Tibial nerve (tissue), 4 donors: ENCODE measurements around the gene MAP4K4. TPM values are rescaled to one million over a fixed set of nuclear protein-coding genes. Genes with fewer than 3 reads are reported as not detected.

ENCODE experiments used
- DNase-seq, 2 donors: peaks; one replicate each; pipeline ENCODE4 v3.0.0-alpha.2; 2019; ENCODE audit warnings: low spot score in 2 of 2
- H3K27ac ChIP-seq, 4 donors: fragments of 200-600 bp; sonication (generic) in 3 of 4; one replicate each; pipeline ENCODE4 v1.5.1; 2017 to 2019; ENCODE audit warnings: mild to moderate bottlenecking in 1 of 4
- H3K27me3 ChIP-seq, 2 donors: fragments of 200-600 bp; sonication (generic) in 1 of 2; one replicate each; pipeline versions ENCODE4 v1.5.1 to v1.6.0; 2017 to 2019
- H3K36me3 ChIP-seq, 3 donors: fragments of 200-600 bp; sonication (generic); one replicate each; pipeline ENCODE4 v1.5.1; 2018 to 2019
- H3K4me1 ChIP-seq, 4 donors: fragments of 200-600 bp; sonication (generic) in 3 of 4; one replicate each; pipeline ENCODE4 v1.5.1; 2017 to 2019
- H3K4me3 ChIP-seq, 4 donors: fragments of 200-600 bp; sonication (generic) in 3 of 4; one replicate each; pipeline ENCODE4 v1.5.1; 2017 to 2019; ENCODE audit warnings: mild to moderate bottlenecking in 1 of 4, moderate library complexity in 1 of 4
- H3K9me3 ChIP-seq, 4 donors: fragments of 200-600 bp; sonication (generic) in 3 of 4; one replicate each; pipeline ENCODE4 v1.5.1; 2017 to 2019
- EP300 ChIP-seq, 2 donors: sonication (generic); formaldehyde crosslinking; IDR thresholded peaks; one replicate each; pipeline ENCODE4 v1.6.1; 2017; ENCODE audit warnings: antibody characterized with exemption in 2 of 2, mild to moderate bottlenecking in 1 of 2
- POLR2A ChIP-seq, 2 donors: fragments of 450-650 bp; IDR thresholded peaks; one replicate each; pipeline ENCODE4 v1.6.1; 2017; ENCODE audit warnings: antibody characterized with exemption in 2 of 2, mild to moderate bottlenecking in 2 of 2, moderate library complexity in 2 of 2
- WGBS, 2 donors: methylation state at CpG; one replicate each; pipeline ENCODE4 v1.1.5; 2018; 5-methylcytosine and 5-hydroxymethylcytosine counted together
- total RNA-seq, 4 donors: library from RNA; depleted of rRNA; stranded (reverse); fragments of >200 nt; gene quantifications; one replicate each; pipeline ENCODE4 v1.1.0, GENCODE V29; 2016
- TF ChIP-seq, protein P1 (sequence below), 5 experiments: fragments of 200-600 bp in 3 of 5; fragments of 450-650 bp in 2 of 5; sonication (generic) in 3 of 5; IDR thresholded peaks; one replicate each; pipeline ENCODE4 v1.5.1; 2016 to 2019; ENCODE audit warnings: antibody characterized with exemption in 5 of 5, mild to moderate bottlenecking in 3 of 5, moderate library complexity in 2 of 5

MAP4K4 gene
- total RNA-seq, 4 donors from 2014 or later: 78.0 to 85.7 (median 84.4) TPM

DNA sequence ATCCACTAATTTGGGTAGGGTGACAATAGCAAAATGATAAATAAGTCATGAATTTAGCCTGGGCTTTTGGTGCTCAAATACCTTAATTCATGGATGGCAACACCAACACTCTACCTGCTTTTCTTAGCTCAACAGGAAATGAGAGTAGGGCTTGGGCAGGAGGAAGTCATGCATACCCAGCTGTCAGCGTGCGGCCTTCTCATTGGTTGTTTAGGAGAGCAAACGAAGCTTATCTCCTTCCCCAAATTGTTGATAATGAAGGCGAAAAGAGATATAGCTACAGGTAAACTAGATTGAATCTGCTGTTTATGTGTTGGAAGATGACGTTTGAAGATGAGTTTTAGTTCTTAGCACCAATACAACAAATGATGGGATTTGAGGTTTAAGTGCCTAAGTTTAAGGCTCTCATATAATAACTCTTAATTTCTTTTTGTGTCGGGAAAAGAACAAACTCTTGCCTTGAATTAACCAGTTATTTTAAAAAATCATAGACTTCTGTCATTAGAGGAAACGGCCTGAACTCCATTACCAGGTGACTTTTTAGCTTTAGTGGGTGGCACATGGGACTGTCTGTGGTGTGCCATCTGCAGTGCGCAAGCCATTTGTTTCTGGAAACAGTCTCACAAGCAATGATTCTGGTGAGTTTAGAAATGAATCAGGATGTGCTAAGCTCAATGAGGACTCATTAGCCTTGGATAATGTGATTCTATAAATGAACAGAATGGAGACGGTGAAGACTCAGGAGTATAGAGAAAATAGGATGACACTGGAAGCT is 19.8 kb downstream of the MAP4K4 start:
- Histone ChIP-seq H3K4me1 (peaks cover 0 to 78% (median 29%) of the 10 kb centered on the region in 4 donors), H3K27me3 (no peaks in the 10 kb centered on the region), H3K27ac (peak overlapping the region in 1 of 4 donors; percentile 62), H3K9me3 (no peaks in the 10 kb centered on the region), H3K36me3 (no peaks in the 10 kb centered on the region), H3K4me3 (no peak overlapping the region)
- 77 to 80% methylated on average over 9 of the region's 9 CpGs for WGBS, 2 donors
- TF ChIP-seq, protein P1, sequence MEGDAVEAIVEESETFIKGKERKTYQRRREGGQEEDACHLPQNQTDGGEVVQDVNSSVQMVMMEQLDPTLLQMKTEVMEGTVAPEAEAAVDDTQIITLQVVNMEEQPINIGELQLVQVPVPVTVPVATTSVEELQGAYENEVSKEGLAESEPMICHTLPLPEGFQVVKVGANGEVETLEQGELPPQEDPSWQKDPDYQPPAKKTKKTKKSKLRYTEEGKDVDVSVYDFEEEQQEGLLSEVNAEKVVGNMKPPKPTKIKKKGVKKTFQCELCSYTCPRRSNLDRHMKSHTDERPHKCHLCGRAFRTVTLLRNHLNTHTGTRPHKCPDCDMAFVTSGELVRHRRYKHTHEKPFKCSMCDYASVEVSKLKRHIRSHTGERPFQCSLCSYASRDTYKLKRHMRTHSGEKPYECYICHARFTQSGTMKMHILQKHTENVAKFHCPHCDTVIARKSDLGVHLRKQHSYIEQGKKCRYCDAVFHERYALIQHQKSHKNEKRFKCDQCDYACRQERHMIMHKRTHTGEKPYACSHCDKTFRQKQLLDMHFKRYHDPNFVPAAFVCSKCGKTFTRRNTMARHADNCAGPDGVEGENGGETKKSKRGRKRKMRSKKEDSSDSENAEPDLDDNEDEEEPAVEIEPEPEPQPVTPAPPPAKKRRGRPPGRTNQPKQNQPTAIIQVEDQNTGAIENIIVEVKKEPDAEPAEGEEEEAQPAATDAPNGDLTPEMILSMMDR (IDR thresholded peaks at IDR 0.05): no peak
- no peak for TF ChIP-seq EP300 (IDR thresholded peaks at IDR 0.05)
- TF ChIP-seq POLR2A (IDR thresholded peaks at IDR 0.05): no peak
- DNase-seq: no peak

DNA sequence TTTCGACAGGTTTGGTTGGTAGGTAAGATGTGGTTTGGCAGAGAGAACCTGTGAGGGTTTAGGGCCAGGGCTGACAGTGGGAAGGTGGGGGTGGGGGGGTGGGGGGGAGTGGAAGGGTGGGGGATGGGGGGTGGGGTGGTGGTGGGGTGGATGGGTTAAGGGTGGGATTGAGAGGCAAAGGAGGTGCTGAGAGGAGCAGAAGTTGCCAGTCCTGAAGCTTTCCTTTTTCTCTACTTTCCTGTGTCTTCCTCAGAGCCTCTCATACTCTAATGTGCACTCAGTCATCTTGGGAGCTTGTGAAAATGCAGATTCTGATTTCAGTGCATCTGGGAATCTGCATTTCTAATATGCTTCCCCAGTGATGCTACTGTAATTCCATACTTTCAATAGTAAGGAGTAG is 21.0 kb downstream of the MAP4K4 start:
- TF ChIP-seq EP300 (IDR thresholded peaks at IDR 0.05) (no peak), POLR2A (IDR thresholded peaks at IDR 0.05) (no peak)
- TF ChIP-seq, protein P1 (IDR thresholded peaks at IDR 0.05): no peak
- H3K36me3 ChIP-seq: no peaks in the 10 kb centered on the region

DNA sequence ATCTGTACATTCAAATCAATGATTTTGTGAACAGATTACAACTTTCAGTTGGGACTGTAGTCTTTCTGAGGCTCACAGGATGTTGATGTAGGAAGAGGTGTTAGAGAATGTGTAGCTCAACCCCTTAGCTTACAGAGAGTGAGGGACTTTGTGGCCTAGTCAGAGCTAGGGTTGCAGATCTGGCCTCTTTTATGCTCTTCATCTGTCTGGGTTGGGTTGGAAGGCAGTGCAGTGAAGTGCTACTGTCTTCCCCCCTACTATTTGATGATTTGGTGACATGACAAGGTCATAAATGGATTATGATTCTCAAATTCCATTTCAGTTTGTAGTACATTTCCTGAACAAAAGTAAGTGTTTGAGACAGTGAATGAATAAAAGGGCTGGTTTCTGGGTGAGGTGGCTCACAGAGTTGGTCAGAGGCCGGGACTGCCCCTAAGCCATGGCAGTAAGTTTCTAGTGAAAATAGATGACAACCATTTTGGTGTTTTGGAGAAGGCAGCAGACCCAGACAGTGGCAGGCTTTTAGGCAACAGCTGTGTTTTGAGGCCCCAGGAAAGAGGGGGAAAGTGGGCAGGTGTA is 21.6 kb downstream of the MAP4K4 start:
- Histone ChIP-seq H3K4me3 (no peak overlapping the region), H3K27me3 (no peaks in the 10 kb centered on the region), H3K4me1 (peaks cover 0 to 78% (median 31%) of the 10 kb centered on the region in 4 donors), H3K36me3 (no peaks in the 10 kb centered on the region), H3K27ac (peak overlapping the region in 1 of 4 donors; percentile 55), H3K9me3 (no peaks in the 10 kb centered on the region)
- DNase-seq: no peak
- TF ChIP-seq, protein P1 (IDR thresholded peaks at IDR 0.05): no peak
- 65 to 70% methylated on average over 1 of the region's 1 CpG for WGBS, 2 donors

More for the DNA sequence above, 21.0 kb downstream of the MAP4K4 start:
- 95 to 97% methylated on average over 1 of the region's 1 CpG for WGBS, 2 donors
- Histone ChIP-seq H3K9me3 (no peaks in the 10 kb centered on the region), H3K4me1 (peaks cover 0 to 78% (median 34%) of the 10 kb centered on the region in 4 donors), H3K4me3 (no peak overlapping the region), H3K27me3 (no peaks in the 10 kb centered on the region), H3K27ac (peak overlapping the region in 1 of 4 donors; percentile 55)
- no peak for DNase-seq

DNA sequence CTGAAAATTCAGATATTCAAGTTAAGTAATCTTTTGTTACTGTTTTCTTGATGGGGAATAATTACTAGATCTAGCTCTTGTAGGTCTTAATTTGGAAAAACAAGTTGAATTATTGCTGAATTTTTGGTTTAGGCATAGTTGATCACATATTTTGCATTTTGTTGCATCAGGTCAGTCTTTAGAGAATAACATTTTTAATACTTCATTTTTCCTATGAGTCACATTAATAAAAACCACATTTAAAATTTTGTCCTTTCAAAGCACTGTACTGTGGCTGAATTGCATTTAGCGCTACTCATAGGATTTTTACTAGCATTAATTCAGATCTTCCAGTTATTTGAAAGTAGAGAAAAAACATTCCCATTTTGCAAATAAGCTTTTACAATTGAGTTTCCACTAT is 23.2 kb downstream of the MAP4K4 start:
- Histone ChIP-seq H3K27ac (peak overlapping the region in 1 of 4 donors; percentile 38), H3K4me3 (no peak overlapping the region), H3K4me1 (peaks cover 0 to 75% (median 30%) of the 10 kb centered on the region in 4 donors), H3K9me3 (no peaks in the 10 kb centered on the region), H3K27me3 (no peaks in the 10 kb centered on the region), H3K36me3 (no peaks in the 10 kb centered on the region)
- 86 to 87% methylated on average over 1 of the region's 1 CpG for WGBS, 2 donors
- no peak for DNase-seq
- TF ChIP-seq POLR2A (IDR thresholded peaks at IDR 0.05) (no peak), EP300 (IDR thresholded peaks at IDR 0.05) (no peak)
- TF ChIP-seq, protein P1 (IDR thresholded peaks at IDR 0.05): no peak

DNA sequence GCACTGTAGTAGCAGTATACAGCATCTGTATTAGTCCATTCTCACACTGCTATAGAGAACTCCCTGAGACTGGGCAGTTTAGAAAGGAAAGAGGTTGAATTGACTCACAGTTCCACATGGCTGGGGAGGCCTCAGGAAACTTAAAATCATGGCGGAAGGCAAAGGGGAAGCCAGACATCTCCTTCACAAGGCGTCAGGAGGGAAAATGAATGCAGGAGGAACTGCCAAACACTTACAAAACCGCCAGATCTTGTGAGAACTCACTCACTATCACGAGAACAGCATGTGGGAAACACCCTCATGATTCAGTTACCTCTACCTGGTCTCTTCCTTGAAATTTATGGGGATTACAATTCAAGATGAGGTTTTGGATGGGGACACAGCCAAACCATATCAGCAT is 25.4 kb downstream of the MAP4K4 start:
- no peak for TF ChIP-seq EP300 (IDR thresholded peaks at IDR 0.05)
- no peak for TF ChIP-seq POLR2A (IDR thresholded peaks at IDR 0.05)
- TF ChIP-seq, protein P1 (IDR thresholded peaks at IDR 0.05): no peak
- no peak overlapping the region for H3K4me3 ChIP-seq
- DNase-seq: no peak
- no peaks in the 10 kb centered on the region for H3K9me3 ChIP-seq
- peaks cover 0 to 76% (median 30%) of the 10 kb centered on the region in 4 donors for H3K4me1 ChIP-seq
- no peak overlapping the region for H3K27ac ChIP-seq
- H3K27me3 ChIP-seq: no peaks in the 10 kb centered on the region
- no peaks in the 10 kb centered on the region for H3K36me3 ChIP-seq
- 86 to 87% methylated on average over 4 of the region's 4 CpGs for WGBS, 2 donors
